HL-60/S4 (cell line): ENCODE data around the gene SH3RF1.
"Not testable (repeated sequence)": the region's sequence is repeated elsewhere in the genome, so short reads cannot be mapped to it uniquely, and the experiment has no call there.

Experiments used
- in situ Hi-C: fragments of 300-500 bp; cut with MboI; formaldehyde crosslinking; loops from 2 replicates; pipeline ENCODE4 v1.14.3; 2022; ENCODE audit warnings: low sequenced_read_pairs

The SH3RF1 gene

DNA sequence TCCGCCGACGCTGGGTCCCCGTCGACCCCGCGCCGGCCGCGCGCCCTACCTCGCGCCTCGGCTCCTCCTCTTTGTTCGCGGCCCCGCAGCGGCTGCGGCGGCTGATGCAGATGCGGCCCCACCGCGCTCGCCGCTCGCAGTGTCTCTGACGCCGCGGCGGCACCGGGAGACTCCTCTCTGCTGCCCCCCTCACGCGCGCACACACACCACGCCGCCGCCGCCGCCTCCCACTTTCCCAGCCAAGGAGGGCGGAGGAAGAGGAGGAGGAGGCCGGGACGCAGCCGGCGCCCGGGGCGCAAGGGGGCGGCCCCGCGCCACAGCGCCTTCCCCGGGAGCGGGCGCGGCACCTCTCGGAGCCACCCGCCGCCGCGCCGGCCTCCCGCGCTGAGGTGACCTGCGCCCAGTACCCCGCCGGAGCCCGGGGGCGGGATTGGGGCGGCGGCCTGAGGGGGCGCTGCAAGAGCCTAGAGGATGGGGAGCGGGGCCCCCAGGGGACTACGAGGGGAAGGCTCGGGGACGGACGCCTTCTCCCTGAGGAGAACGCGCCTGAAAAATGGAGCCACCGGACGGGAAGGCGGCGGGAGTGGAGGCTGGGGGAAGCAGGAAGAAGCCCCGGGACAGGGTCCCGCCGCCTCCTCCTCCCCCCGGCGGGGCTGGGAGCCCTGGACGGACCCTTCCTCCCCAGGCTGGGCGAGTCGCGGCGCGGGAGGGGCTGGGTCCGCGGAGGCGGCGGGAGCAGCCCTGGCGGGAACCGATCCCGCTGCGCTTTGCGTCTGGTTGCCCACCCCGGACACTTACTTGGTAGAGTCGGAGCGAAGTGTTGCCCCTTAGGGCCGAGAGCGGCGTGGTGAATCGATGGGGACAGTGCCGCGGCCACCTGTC is at the start of gene SH3RF1:
SH3RF1 (minus strand) TSS at position 147 of the 882 bp plus-strand sequence. CDS start 1,744 bp downstream, outside the sequence.
- in situ Hi-C loops, result no loop called here

DNA sequence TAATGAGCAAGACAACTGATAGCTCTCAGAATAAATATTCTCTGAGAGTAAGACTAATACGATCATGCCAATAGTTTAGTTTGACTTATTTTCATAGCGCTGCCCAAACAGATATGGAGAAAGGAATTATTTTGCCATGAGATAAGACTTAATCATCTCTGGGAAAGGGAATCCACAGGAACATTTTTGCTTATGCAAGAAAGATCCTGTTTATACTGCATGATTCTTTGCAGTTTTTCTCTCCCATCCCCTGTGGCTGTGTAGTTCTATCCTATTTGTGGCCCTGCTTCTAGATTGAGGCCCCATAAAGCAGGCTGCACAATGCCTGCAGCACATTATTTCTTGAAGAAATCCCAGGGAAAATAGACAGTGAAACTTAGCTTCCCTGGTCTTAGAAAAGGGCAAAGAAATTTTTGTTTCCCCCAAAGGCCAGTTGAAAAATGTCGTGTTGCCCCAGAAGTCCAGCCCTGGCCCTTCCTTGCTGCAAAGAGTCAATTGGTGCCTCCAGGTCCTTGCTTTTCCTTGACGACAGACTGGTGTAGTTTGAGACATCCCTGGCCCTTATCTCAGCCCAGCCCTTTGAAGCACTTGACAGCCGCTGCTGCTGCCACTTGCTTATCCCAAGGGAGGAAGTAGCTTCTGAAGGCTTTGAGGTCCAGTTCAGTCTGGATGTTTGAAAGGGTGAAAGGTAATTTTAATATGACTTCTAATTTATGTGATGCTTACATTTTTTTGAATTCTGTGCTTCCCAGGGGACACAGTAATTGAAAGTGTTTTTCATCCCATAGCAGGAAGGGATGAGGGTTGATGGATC is 45.0 kb upstream of the SH3RF1 start:
- in situ Hi-C loops, result no loop called here

DNA sequence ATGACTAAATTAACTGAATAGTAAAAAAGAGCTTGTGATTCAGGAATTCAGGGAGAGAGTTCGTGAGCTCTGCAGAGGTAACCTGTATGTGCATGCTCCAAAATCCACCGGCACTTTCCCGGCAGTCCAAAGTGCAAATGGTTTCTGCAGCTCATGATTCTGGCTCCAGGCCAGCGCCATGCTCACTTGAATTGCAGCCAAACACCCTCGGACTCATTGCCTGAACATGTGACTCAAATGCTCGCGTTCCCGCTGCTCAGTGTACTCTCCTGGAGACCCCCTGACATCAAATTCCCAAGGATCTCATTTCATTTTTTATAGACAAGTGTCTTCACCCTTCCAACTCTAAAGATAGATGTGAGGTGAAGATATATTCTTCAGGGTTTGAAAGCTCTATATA is 44.1 kb upstream of the SH3RF1 start:
- in situ Hi-C loops, result no loop called here

DNA sequence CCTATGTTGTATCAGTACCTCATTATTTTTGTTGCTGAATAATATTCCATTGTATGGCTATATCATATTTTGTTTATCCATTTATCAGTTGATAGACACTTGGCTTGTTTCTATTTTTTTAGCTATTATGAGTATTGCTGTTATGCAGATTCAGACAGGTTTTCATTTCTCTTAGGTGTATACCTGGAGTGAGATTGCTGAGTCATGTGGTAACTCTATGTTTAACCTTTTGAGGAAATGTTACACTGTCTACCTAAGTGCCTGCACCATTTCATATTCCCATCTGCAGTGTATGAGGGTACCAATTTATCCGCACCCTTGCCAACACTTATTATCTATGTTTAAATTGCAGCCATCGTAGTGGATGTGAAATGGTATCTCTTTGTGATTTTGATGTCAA is 43.0 kb upstream of the SH3RF1 start:
- in situ Hi-C loops, result no loop called here

DNA sequence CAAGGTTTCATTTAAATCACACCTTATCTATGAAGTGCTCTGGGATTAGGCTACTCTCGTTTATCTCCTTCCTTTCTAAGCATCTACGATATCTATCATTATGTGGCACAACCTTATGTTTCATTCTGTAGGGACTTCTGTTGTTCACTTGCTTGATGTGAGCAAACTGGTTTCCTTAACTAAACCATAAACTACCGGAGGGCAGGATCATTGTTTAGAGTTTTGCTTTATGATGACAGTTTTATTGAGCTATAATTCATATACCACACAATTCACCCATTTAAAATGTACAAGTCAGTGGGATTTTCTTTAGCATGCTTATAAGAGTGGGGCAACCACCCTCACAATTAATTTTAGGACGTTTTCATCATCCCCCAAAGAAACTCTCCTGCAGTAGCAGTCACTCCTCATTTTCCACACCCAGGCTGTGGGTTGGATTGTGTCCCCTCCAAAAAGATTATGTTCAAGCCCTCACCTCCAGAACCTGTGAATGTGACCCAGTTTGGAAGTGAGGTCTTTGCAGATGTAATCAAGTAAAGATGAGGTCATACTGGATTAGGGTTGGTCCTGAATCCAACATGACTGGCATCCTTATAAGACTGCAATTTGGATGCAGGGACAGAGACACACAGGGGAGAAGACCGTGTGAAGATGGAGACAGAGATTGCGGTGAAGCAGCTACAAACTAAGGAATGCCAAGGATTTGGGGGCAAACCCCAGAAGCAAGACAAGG is 42.1 kb upstream of the SH3RF1 start:
- in situ Hi-C loops, result no loop called here

DNA sequence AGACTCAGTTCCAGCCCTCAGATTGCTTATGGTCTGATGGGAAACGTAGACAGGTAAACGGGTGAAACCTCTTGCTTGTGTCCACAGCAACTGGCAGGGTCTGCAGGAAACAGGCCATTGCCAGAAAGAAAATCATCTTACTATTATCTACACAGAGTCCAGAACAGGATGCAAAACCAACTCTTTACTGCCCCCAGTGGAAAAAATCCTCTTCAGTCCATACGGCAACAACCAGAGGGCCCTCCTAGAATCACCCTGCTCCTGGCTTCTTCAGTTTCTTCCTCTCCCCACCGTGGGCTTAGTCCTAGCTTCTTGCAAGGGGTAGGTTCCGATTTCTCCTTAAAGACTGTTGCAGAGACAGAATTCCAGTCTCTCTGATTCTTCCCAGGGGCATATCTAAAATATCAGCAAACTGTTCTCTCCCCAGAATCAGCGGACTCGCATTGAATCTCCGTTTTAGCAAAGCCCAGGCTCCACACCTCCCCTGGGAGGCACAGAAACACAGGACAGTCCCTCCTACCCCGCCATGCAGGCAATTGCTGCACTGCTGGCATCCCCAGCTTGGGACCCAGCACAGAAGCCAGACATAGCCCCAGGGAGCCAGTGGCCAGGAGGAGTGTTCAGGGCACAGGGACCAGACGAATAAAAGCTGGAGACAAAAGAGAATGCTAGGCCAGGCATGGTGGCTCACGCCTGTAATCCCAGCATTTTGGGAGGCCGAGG is 41.0 kb upstream of the SH3RF1 start:
- in situ Hi-C loops, result no loop called here

DNA sequence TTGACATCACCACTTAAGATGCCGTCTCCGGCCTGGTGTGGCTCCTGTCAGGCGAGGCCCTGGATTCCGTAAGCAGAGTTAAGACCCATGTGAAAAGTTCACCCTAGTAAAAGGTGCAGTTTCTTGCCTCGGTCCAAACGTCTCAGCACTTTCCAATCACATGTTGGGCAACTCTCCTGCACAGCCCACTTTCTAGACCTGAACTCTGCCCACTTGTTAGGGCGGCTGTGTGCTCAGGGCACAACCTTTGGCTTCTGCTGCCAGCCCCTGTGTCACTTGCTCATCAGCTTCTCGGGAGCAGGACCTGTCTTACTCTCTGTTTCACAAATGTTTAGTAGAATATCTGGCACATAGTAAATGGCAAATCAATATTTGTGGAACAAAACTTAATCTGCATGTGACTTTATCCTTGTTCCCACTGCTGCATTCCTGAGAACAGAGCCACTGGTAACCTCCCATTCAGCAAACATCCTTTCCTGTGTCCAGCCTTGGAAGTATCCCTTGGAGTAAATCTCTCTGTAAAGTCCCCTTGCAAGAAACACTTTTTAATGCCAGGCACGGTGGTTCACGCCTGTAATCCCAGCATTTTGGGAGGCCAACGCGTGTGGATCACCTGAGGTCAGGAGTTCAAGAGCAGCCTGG is 38.7 kb upstream of the SH3RF1 start:
- in situ Hi-C loops, result no loop called here

DNA sequence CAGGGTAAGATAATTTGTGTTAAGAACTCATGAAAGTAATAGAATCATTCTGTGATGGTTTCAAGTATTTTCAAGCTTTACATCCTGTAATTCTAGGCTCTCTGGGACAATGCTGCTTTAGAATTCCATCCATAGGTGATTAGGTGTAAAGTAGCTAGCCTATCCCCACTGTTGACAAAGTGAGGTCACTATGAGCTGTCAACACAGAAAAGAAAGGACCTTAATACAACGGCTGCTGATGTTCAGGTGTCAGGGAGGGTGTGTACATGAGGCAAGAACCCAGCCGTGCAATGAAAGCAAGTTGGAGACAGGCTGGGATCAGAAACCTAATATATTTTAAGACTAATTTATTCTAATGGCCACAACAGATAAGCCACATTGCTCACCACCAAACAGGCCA is 36.8 kb upstream of the SH3RF1 start:
- in situ Hi-C loops, result no loop called here

DNA sequence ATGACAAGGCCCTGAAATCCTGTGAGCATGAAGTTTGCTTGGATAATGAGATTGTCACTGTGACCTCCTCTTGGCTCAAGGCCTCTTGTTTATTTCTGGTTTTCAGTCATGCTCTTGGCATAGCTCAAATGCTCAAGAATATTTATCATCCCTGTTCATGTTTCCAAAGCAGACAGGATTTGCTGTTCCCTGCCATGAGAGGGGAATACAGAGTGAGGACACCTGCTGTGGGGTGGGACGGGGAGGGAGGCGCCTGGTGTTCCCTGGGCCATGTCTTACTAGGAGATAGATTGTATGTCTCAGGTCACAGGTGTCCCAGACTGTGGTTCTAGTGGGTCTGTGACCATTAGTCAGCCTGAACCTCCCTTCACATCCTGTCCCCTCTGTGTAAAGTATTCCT is 34.9 kb upstream of the SH3RF1 start:
- in situ Hi-C loops, result no loop called here

DNA sequence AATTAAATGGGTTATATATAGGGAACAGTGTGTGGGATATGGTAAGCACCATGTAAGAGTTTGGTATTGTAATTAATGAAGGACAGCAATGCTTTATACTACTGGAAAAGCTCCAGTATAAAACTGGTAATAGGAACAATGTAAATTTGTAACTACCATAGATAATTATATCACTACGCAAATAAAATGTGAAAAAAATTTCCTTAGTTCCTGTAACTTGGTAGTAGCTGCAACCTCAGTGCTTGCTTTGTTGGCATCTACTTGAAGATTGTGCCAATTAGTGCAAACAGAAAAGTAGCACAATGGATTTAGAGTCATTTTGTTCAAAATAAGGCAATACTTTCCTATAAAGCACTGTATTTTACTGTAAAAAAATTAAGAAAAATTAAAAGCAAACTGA is 34.4 kb upstream of the SH3RF1 start:
- in situ Hi-C loops, result no loop called here

DNA sequence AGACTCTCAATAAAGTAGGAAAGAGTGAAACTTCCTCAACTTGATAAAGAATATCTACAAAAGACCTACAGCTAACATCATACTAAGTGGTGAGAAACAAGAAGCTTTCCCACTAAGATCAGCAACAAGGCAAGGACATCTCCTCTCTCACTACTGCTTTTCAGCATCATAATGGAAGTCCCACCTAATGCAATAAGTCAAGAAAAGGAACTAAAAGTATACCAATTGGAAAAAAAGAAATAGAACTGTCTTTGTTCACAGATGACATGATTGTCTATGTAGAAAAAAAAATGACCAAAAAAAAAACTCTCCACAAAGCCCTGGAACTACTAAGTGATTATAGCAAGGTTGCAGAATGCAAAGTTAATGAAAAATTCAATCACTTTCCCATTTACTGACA is 25.1 kb upstream of the SH3RF1 start:
- in situ Hi-C loops, result no loop called here

DNA sequence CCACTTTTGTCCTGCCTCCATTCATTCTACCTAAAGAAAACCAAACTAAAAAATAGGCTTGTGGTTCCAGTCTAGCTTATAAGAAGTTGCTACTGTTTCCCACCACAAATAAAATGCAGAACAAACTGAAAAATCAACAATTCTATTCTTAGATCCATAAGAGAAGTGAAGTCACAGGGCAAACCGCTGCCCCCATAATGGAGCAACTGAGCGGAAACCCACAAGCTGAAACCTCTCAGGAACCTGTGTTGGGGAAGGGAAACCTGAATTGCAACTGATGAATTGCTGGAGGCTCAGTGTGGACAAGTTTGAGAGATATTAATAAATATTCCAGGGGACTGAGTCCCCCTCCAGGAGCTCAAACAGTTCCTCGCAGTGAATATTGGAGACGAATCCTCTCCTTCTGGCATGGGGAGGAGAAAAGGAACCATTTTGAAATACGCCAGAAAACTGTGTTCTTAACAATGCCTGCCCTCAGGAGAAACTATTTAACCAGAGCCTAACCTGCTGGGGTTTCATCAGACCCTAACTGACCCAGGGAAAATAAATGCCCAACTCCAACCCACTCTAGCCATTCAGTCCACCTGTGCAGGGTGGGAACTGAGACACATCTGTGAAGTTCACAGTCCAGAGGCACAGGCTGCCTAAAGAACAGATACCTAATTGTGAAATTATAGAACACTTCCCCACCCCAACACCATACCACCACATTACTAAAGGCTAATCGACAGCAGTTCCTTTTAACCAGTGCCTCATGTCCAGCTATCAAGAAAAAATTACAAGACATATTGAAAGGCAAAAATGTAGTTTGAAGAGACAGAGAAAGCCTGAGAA is 22.8 kb upstream of the SH3RF1 start:
- in situ Hi-C loops, result no loop called here

DNA sequence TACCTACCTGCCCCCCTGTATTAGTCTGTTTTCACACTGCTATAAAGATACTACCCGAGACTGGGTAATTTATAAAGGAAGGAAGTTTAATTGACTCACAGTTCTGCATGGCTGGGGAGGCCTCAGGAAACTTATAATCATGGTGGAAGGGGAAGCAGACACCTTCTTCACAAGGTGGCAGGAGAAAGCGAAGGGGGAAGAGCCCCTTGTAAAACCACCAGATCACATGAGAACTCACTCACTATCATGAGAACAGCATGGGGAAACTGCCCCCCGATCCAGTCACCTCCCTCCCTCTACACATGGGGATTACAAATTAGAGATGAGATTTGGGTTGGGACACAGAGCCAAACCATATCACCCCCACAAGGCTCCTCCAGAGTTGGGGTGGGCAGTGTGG is 17.2 kb upstream of the SH3RF1 start:
- in situ Hi-C loops, result not testable (repeated sequence)

DNA sequence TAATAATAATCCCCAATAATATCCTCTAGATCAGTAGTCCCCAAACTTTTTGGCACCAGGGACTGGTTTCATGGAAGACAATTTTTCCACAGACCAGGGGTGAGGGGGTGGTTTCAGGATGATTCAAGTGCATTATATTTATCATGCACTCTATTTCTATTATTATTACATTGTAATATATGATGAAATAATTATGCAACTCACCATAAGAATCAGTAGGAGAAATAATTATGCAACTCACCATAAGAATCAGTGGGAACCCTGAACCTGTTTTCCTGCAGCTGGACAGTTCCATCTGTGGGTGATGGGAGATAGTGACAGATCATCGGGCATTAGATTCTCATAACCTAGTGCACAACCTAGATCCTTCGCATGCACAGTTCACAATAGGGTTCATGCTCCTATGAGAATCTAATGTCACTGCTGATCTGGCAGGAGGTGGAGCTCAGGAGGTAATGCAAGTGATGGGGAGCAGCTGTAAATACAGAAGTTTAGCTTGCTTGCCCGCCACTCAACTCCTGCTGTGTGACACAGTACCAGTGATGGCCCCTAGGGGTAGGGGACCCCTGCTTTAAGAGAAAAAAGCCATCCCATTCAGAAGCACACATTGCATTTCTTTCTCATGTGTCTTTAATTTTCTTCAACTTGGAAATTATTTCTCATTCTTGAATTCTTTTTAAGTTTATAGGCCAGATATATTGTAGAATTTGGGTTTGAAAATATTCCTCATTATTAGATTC is 16.0 kb upstream of the SH3RF1 start:
- in situ Hi-C loops, result no loop called here

DNA sequence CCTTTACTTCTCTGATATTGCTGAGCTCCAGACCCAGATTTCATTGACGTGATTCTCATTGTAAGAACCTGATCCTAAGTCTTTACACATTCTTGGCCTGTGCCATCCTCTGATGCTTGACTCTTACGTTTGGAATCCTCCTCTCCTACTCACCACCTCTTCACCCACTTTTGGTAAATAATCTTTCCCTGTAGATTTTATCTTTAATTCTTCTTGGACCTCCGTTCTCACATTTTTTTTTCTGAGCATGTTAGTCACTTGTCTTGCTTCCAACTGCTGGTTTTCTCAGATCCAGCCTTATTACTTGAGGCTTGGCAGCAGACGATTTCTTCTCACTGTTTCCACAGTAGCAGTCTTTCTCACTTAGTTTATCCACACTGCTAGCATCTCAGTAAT is 12.4 kb upstream of the SH3RF1 start:
- in situ Hi-C loops, result no loop called here

DNA sequence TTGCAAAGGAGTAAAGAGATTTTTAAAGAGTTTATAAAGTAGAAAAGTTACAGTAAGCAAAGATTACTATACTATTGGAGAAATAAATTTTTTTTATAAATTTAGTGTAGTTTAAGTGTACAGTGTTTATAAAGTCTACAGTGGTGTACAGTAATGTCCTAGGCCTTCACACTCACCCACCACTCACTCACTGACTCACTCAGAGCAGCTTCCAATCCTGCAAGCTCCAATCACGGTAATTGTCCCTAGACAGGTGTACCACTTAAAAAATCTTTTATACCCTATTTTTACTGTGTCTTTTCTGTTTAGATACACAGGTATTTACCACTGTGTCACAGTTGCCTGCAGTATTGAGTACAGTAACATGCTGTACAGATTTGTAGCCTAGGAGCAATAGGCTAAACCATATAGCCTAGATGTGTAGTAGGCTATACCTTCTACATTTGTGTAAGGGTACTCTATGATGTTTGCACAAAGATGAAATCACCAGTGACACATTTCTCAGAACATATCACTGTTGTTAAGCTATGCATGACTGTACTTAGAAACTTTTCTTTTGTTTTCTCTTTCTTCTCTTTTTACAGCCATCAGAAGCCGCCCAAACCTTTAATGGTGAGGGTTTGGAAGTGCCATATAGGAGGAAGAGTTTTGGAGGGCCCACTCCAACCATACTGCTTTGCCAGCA is 11.8 kb upstream of the SH3RF1 start:
- in situ Hi-C loops, result no loop called here

DNA sequence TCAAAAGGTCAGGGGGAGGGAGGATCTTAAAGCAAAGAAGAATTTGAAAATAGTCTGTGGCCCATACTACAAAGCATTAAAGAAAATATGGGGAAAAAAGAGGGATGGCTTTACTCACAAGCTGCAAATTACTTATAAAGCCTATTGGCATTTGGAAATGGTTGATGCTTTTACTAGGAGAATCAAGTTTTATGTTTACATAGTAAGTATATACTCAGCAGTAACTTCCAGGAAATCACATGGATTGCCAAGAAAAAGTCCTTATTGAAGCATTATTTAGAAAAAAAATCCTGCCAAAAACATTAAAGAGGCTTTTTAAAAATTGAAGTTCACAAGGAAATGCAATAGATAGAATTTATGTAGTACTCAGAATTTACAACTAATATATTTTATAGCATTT is 8.4 kb upstream of the SH3RF1 start:
- in situ Hi-C loops, result no loop called here

DNA sequence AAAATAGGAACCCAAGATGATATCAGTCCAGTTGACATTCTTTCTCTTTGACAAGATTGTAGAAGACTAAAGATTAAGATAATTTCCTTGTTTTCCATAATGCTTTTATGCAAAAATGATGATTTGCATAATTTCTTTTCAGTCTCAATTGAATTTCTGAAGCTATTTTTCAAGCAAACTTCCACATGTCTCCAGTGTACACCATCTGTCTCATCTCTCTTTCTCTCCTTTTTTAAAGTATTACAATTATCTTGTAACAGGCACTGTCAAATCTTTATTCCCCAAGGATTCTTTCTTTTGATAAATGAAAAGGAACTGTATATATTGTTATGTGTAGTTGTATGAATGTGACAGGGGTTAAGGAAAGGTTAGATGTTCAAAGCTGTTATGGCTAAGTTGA is 7.9 kb upstream of the SH3RF1 start:
- in situ Hi-C loops, result no loop called here
